H9 (cell line): ENCODE data around the gene ITPRIPL2. TPM values are rescaled to one million over a fixed set of nuclear protein-coding genes. Genes with fewer than 3 reads are reported as not detected.
A peak's percentile ranks its signal among the peaks of the same experiment; 100 is the strongest.

ENCODE experiments used
- DNase-seq: peaks from one replicate; pipeline ENCODE4 v3.0.0-alpha.2; 2017
- H2AFZ ChIP-seq: one replicate; pipeline ENCODE4 v1.6.1; 2013; ENCODE audit warnings: mild to moderate bottlenecking, low read length, control low read depth, moderate library complexity
- H2AK5ac ChIP-seq: 2 replicates; pipeline ENCODE4 v1.6.1; 2013; ENCODE audit warnings: low read length, control low read depth, mixed read lengths; ENCODE audit not compliant: insufficient read length
- H2BK120ac ChIP-seq: one replicate; pipeline ENCODE4 v1.6.1; 2013; ENCODE audit warnings: low read depth, mild to moderate bottlenecking, low read length, control low read depth, inconsistent platforms; ENCODE audit not compliant: poor library complexity, severe bottlenecking
- H2BK12ac ChIP-seq: 2 replicates; pipeline ENCODE4 v1.6.1; 2013; ENCODE audit warnings: low read length, control low read depth, mixed read lengths, low read depth; ENCODE audit not compliant: insufficient read length
- H2BK15ac ChIP-seq: 2 replicates; pipeline ENCODE4 v1.6.1; 2013; ENCODE audit warnings: low read depth, low read length, control low read depth
- H2BK20ac ChIP-seq: one replicate; pipeline ENCODE4 v1.6.1; 2013; ENCODE audit warnings: low read depth, mild to moderate bottlenecking, low read length, control low read depth, inconsistent platforms; ENCODE audit not compliant: poor library complexity, severe bottlenecking
- H2BK5ac ChIP-seq: 2 replicates; pipeline ENCODE4 v1.6.1; 2013; ENCODE audit warnings: low read length, control low read depth, mixed read lengths; ENCODE audit not compliant: insufficient read length
- H3K14ac ChIP-seq: 2 replicates; pipeline ENCODE4 v1.6.1; 2013; ENCODE audit warnings: low read length, control low read depth; ENCODE audit not compliant: insufficient read depth
- H3K18ac ChIP-seq: 2 replicates; pipeline ENCODE4 v1.6.1; 2013; ENCODE audit warnings: low read depth, mild to moderate bottlenecking, mixed read lengths, low read length, control low read depth; ENCODE audit not compliant: insufficient read length
- H3K23ac ChIP-seq: 2 replicates; pipeline ENCODE4 v1.6.1; 2013; ENCODE audit warnings: low read length, control low read depth, mixed read lengths, low read depth; ENCODE audit not compliant: insufficient read length
- H3K23me2 ChIP-seq: 2 replicates; pipeline ENCODE4 v1.6.1; 2013; ENCODE audit warnings: low read depth, mild to moderate bottlenecking, mixed read lengths, low read length, control low read depth; ENCODE audit not compliant: insufficient read length, poor library complexity, severe bottlenecking
- H3K27ac ChIP-seq: 2 replicates; pipeline ENCODE4 v1.5.1; 2013; ENCODE audit warnings: low read length, control low read depth, mixed read lengths, low read depth; ENCODE audit not compliant: insufficient read length
- H3K27me3 ChIP-seq: 2 replicates; pipeline ENCODE4 v1.6.1; 2013; ENCODE audit warnings: low read length, control low read depth, inconsistent platforms; ENCODE audit not compliant: insufficient read depth
- H3K4ac ChIP-seq: 2 replicates; pipeline ENCODE4 v1.6.1; 2013; ENCODE audit warnings: low read depth, mild to moderate bottlenecking, control low read depth, inconsistent platforms, low read length, moderate library complexity
- H3K4me1 ChIP-seq: 2 replicates; pipeline ENCODE4 v1.6.1; 2013; ENCODE audit warnings: low read length, control low read depth, inconsistent platforms; ENCODE audit not compliant: insufficient read depth
- H3K4me2 ChIP-seq: 2 replicates; pipeline ENCODE4 v1.6.1; 2013; ENCODE audit warnings: low read length, control low read depth, mixed read lengths; ENCODE audit not compliant: insufficient read length, insufficient read depth
- H3K56ac ChIP-seq: 2 replicates; pipeline ENCODE4 v1.6.1; 2013; ENCODE audit warnings: low read depth, mild to moderate bottlenecking, mixed read lengths, low read length, control low read depth; ENCODE audit not compliant: insufficient read length
- H3K79me1 ChIP-seq: 2 replicates; pipeline ENCODE4 v1.6.1; 2013; ENCODE audit warnings: low read depth, mild to moderate bottlenecking, moderate library complexity, low read length, control low read depth, inconsistent platforms; ENCODE audit not compliant: insufficient read depth, poor library complexity, severe bottlenecking
- H3K79me2 ChIP-seq: 2 replicates; pipeline ENCODE4 v1.6.1; 2013; ENCODE audit warnings: low read length, control low read depth, inconsistent platforms; ENCODE audit not compliant: insufficient read depth
- H3K9ac ChIP-seq: 2 replicates; pipeline ENCODE4 v1.6.1; 2013; ENCODE audit warnings: low read length, control low read depth, mixed read lengths; ENCODE audit not compliant: insufficient read length; ENCODE audit errors: extremely low read depth
- H3K9me3 ChIP-seq: one replicate; pipeline ENCODE4 v1.6.1; 2013; ENCODE audit warnings: low read depth, low read length, inconsistent platforms; ENCODE audit not compliant: control insufficient read depth
- H3T11ph ChIP-seq: one replicate; pipeline ENCODE4 v1.6.1; 2013; ENCODE audit warnings: mild to moderate bottlenecking, low read length, control low read depth, inconsistent platforms
- H4K20me1 ChIP-seq: one replicate; pipeline ENCODE4 v1.6.1; 2013; ENCODE audit not compliant: control insufficient read depth, insufficient read length, insufficient read depth
- H4K5ac ChIP-seq: 2 replicates; pipeline ENCODE4 v1.6.1; 2013; ENCODE audit warnings: low read depth, mild to moderate bottlenecking, mixed read lengths, low read length, control low read depth; ENCODE audit not compliant: insufficient read length
- H4K8ac ChIP-seq: replicated peaks from 2 replicates; pipeline ENCODE4 v1.6.1; 2013; ENCODE audit warnings: low read length, control low read depth, mixed read lengths, low read depth; ENCODE audit not compliant: insufficient read length
- H4K91ac ChIP-seq: 2 replicates; pipeline ENCODE4 v1.6.1; 2013; ENCODE audit warnings: low read depth, mild to moderate bottlenecking, moderate library complexity, mixed read lengths, low read length, control low read depth; ENCODE audit not compliant: insufficient read length
- H3K27ac Mint-ChIP-seq, 3 experiments: 2 replicates in 2 of 3; 3 replicates in 1 of 3; pipeline ENCODE4 v1.8.0; 2020 to 2021; ENCODE audit warnings: mixed read lengths in 3 of 3, mild to moderate bottlenecking in 1 of 3, moderate library complexity in 1 of 3
- H3K27me3 Mint-ChIP-seq: 2 replicates; pipeline ENCODE4 v1.8.0; 2021; ENCODE audit warnings: low read depth, mild to moderate bottlenecking, moderate library complexity, mixed read lengths
- H3K36me3 Mint-ChIP-seq, 3 experiments: 2 replicates in 2 of 3; 3 replicates in 1 of 3; pipeline ENCODE4 v1.8.0; 2020 to 2021; ENCODE audit warnings: low read depth in 3 of 3, mixed read lengths in 3 of 3; ENCODE audit not compliant: insufficient read depth in 1 of 3
- H3K4me1 Mint-ChIP-seq, 2 experiments: 2 replicates each; pipeline ENCODE4 v1.8.0; 2020; ENCODE audit warnings: mixed read lengths in 2 of 2
- H3K4me3 Mint-ChIP-seq, 2 experiments: 2 replicates in 1 of 2; 3 replicates in 1 of 2; pipeline ENCODE4 v1.8.0; 2020 to 2021; ENCODE audit warnings: mild to moderate bottlenecking in 2 of 2, mixed read lengths in 2 of 2, moderate library complexity in 1 of 2
- H3K9me3 Mint-ChIP-seq, 2 experiments: 2 replicates in 1 of 2; 3 replicates in 1 of 2; pipeline ENCODE4 v1.8.0; 2020; ENCODE audit warnings: mild to moderate bottlenecking in 2 of 2, mixed read lengths in 2 of 2, moderate library complexity in 1 of 2
- WGBS: extraction: QIAGEN DNeasy Blood & Tissue Kit; methylation state at CpG from one replicate; pipeline ENCODE4 v1.1.7; 2013; ENCODE audit warnings: missing lambda C conversion rate, low lambda C conversion rate, mixed read lengths; ENCODE audit not compliant: insufficient read length; ENCODE audit errors: extremely low coverage; 5-methylcytosine and 5-hydroxymethylcytosine counted together
- total RNA-seq: library from RNA; stranded (reverse); gene quantifications from 2 replicates; pipeline ENCODE4 v1.2.1, GENCODE V29; 2021
- TF ChIP-seq, protein P1 (sequence below): fragments of 200-600 bp; sonication (generic); conservative IDR thresholded peaks from 3 replicates; pipeline ENCODE4 v1.8.0; 2021; ENCODE audit warnings: antibody characterized with exemption, mild to moderate bottlenecking

The ITPRIPL2 gene
- total RNA-seq, 1 experiment from 2014 or later = 9.1 TPM

GRCh38 chr16:19130852-19131824, 17.4 kb downstream of the ITPRIPL2 start:
- H3K36me3 Mint-ChIP-seq = no peaks in the 10 kb centered on the region
- H3K18ac ChIP-seq = no peak overlapping the region
- no peak overlapping the region for H4K8ac ChIP-seq
- H3T11ph ChIP-seq = no peak overlapping the region
- H3K27ac Mint-ChIP-seq = peak overlapping the region in 2 of 3 experiments; percentile 46 to 85; a peak in 5 of 7 replicates
- H2BK15ac ChIP-seq = no peak overlapping the region
- no peaks in the 10 kb centered on the region for H3K79me2 ChIP-seq
- no peak overlapping the region for H3K4ac ChIP-seq
- no peaks in the 10 kb centered on the region for H3K79me1 ChIP-seq
- peaks cover 3% of the 10 kb centered on the region for H3K23me2 ChIP-seq
- H3K27me3 ChIP-seq = no peaks in the 10 kb centered on the region
- H4K5ac ChIP-seq = no peak overlapping the region
- peaks cover under 1% of the 10 kb centered on the region; the same call in 1 of the 2 replicates for H3K4me1 ChIP-seq
- H4K91ac ChIP-seq = no peak overlapping the region
- no peak overlapping the region for H3K23ac ChIP-seq
- no peak overlapping the region for H2BK12ac ChIP-seq
- no peak overlapping the region for H2BK5ac ChIP-seq
- no peak overlapping the region for H3K4me3 Mint-ChIP-seq
- peaks cover 3% of the 10 kb centered on the region; the same call in 1 of the 2 replicates for H3K27me3 Mint-ChIP-seq
- TF ChIP-seq, protein P1, sequence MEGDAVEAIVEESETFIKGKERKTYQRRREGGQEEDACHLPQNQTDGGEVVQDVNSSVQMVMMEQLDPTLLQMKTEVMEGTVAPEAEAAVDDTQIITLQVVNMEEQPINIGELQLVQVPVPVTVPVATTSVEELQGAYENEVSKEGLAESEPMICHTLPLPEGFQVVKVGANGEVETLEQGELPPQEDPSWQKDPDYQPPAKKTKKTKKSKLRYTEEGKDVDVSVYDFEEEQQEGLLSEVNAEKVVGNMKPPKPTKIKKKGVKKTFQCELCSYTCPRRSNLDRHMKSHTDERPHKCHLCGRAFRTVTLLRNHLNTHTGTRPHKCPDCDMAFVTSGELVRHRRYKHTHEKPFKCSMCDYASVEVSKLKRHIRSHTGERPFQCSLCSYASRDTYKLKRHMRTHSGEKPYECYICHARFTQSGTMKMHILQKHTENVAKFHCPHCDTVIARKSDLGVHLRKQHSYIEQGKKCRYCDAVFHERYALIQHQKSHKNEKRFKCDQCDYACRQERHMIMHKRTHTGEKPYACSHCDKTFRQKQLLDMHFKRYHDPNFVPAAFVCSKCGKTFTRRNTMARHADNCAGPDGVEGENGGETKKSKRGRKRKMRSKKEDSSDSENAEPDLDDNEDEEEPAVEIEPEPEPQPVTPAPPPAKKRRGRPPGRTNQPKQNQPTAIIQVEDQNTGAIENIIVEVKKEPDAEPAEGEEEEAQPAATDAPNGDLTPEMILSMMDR = no peak
- H3K9ac ChIP-seq = no peak overlapping the region
- DNase-seq = no peak
- H3K56ac ChIP-seq = no peak overlapping the region
- no CpG with 5 or more reads among the region's 11 CpGs for WGBS
- H3K4me2 ChIP-seq = no peak overlapping the region
- peaks cover 26 to 27% of the 10 kb centered on the region in 2 experiments for H3K4me1 Mint-ChIP-seq
- peaks cover 5 to 7% of the 10 kb centered on the region in 2 experiments; a peak in 3 of 5 replicates for H3K9me3 Mint-ChIP-seq
- H2BK20ac ChIP-seq = no peak overlapping the region
- H3K14ac ChIP-seq = no peak overlapping the region
- no peak overlapping the region for H2BK120ac ChIP-seq
- H4K20me1 ChIP-seq = no peaks in the 10 kb centered on the region
- peak overlapping the region; percentile 34 for H3K27ac ChIP-seq
- H2AFZ ChIP-seq = no peak overlapping the region
- no peak overlapping the region for H2AK5ac ChIP-seq
- H3K9me3 ChIP-seq = peaks cover 4% of the 10 kb centered on the region
